ENCODE results near the gene GABBR1. TPM values are rescaled to one million over a fixed set of nuclear protein-coding genes. Genes with fewer than 3 reads are reported as not detected.

Gene GABBR1
- polyA plus RNA-seq, 1 donor from 2014 or later: 108 TPM

- H3K4me3 ChIP-seq (ENCODE audit: low read length): no peak overlapping the region
- H3K27ac ChIP-seq (ENCODE audit: low read length): no peak overlapping the region
- no peaks in the 10 kb centered on the region for H3K9me2 ChIP-seq (ENCODE audit: insufficient read depth, low read length)
- H2AFZ ChIP-seq (ENCODE audit: low read depth, low read length): no peak overlapping the region
- H3K27me3 ChIP-seq (ENCODE audit: insufficient read depth, low read depth, low read length): no peaks in the 10 kb centered on the region
- H3F3A ChIP-seq (ENCODE audit: insufficient read depth, low read length, poor library complexity, severe bottlenecking): no peaks in the 10 kb centered on the region
- no peak overlapping the region for H3K4me2 ChIP-seq (ENCODE audit: low read length)
- H3K9me3 ChIP-seq (ENCODE audit: low read length): no peaks in the 10 kb centered on the region
- H3K36me3 ChIP-seq (ENCODE audit: insufficient read depth, low read length): no peaks in the 10 kb centered on the region
- no peaks in the 10 kb centered on the region for H3K79me2 ChIP-seq (replicated peaks; ENCODE audit: insufficient read depth, low read length)
- no peak overlapping the region for H3K9ac ChIP-seq (ENCODE audit: low read length)
- no peaks in the 10 kb centered on the region for H4K20me1 ChIP-seq (ENCODE audit: insufficient read depth)
- TF ChIP-seq SMC3 (conservative IDR thresholded peaks at IDR 0.05; ENCODE audit: poor library complexity) (no peak), REST (IDR thresholded peaks at IDR 0.05; ENCODE audit: borderline replicate concordance) (no peak), MXI1 (conservative IDR thresholded peaks at IDR 0.05; ENCODE audit: poor library complexity, severe bottlenecking) (no peak), CTCF (IDR thresholded peaks at IDR 0.05; ENCODE audit: poor library complexity, severe bottlenecking) (no peak), TAF1 (IDR thresholded peaks at IDR 0.05; ENCODE audit: low read depth) (no peak), RAD21 (conservative IDR thresholded peaks at IDR 0.05) (no peak), POLR2AphosphoS5 (IDR thresholded peaks at IDR 0.05) (no peak), EZH2 (IDR thresholded peaks at IDR 0.05; ENCODE audit: borderline replicate concordance, insufficient read depth, low read length, poor library complexity, severe bottlenecking) (no peak), EP300 (conservative IDR thresholded peaks at IDR 0.05; ENCODE audit: poor library complexity, severe bottlenecking) (no peak)
Observed at GRCh38 chr6:29527564-29527963, 105.4 kb downstream of the GABBR1 start.

GRCh38 chr6:29527126-29527525, 105.9 kb downstream of the GABBR1 start:
- Histone ChIP-seq H3K36me3 (ENCODE audit: insufficient read depth, low read length) (no peaks in the 10 kb centered on the region), H3K9me3 (ENCODE audit: low read length) (no peaks in the 10 kb centered on the region), H3K27me3 (ENCODE audit: insufficient read depth, low read depth, low read length) (no peaks in the 10 kb centered on the region), H3K4me3 (ENCODE audit: low read length) (no peak overlapping the region), H3K79me2 (replicated peaks; ENCODE audit: insufficient read depth, low read length) (no peaks in the 10 kb centered on the region), H3K9ac (ENCODE audit: low read length) (no peak overlapping the region), H3K9me2 (ENCODE audit: insufficient read depth, low read length) (no peaks in the 10 kb centered on the region), H3K27ac (ENCODE audit: low read length) (no peak overlapping the region), H4K20me1 (ENCODE audit: insufficient read depth) (no peaks in the 10 kb centered on the region), H3K4me2 (ENCODE audit: low read length) (no peak overlapping the region), H2AFZ (ENCODE audit: low read depth, low read length) (no peak overlapping the region), H3F3A (ENCODE audit: insufficient read depth, low read length, poor library complexity, severe bottlenecking) (no peaks in the 10 kb centered on the region)
- TF ChIP-seq REST (IDR thresholded peaks at IDR 0.05; ENCODE audit: borderline replicate concordance): no peak
- no peak for TF ChIP-seq POLR2AphosphoS5 (IDR thresholded peaks at IDR 0.05)
- no peak for TF ChIP-seq RAD21 (conservative IDR thresholded peaks at IDR 0.05)
- no peak for TF ChIP-seq EZH2 (IDR thresholded peaks at IDR 0.05; ENCODE audit: borderline replicate concordance, insufficient read depth, low read length, poor library complexity, severe bottlenecking)
- TF ChIP-seq EP300 (conservative IDR thresholded peaks at IDR 0.05; ENCODE audit: poor library complexity, severe bottlenecking): no peak
- TF ChIP-seq SMC3 (conservative IDR thresholded peaks at IDR 0.05; ENCODE audit: poor library complexity): no peak
- no peak for TF ChIP-seq CTCF (IDR thresholded peaks at IDR 0.05; ENCODE audit: poor library complexity, severe bottlenecking)
